ENCODE results near the gene TRIM71. TPM values are rescaled to one million over a fixed set of nuclear protein-coding genes. Genes with fewer than 3 reads are reported as not detected.
"Not testable (repeated sequence)": the region's sequence is repeated elsewhere in the genome, so short reads cannot be mapped to it uniquely, and the experiment has no call there.

Gene TRIM71
- total RNA-seq, 1 experiment from 2014 or later: 376 TPM

GRCh38 chr3:32939531-32940284, 121.9 kb downstream of the TRIM71 start:
- not testable (repeated sequence) for H3K56ac ChIP-seq (ENCODE audit: insufficient read length, low read depth, low read length); H3K23ac ChIP-seq (ENCODE audit: insufficient read length, low read depth, low read length); H2BK120ac ChIP-seq (ENCODE audit: low read depth, low read length, poor library complexity, severe bottlenecking); H3K4me1 ChIP-seq (ENCODE audit: insufficient read depth, low read length); H2AK5ac ChIP-seq (ENCODE audit: insufficient read length, low read length); H4K5ac ChIP-seq (ENCODE audit: insufficient read length, low read depth, low read length); H3K4me1 Mint-ChIP-seq; H3K18ac ChIP-seq (ENCODE audit: insufficient read length, low read depth, low read length); H4K20me1 ChIP-seq (ENCODE audit: control insufficient read depth, insufficient read depth, insufficient read length); H2BK12ac ChIP-seq (ENCODE audit: insufficient read length, low read depth, low read length); H3K4me3 Mint-ChIP-seq; H3K4me2 ChIP-seq (ENCODE audit: insufficient read depth, insufficient read length, low read length); H3K79me1 ChIP-seq (ENCODE audit: insufficient read depth, low read depth, low read length, poor library complexity, severe bottlenecking); H3K27me3 Mint-ChIP-seq (ENCODE audit: low read depth); H2AFZ ChIP-seq (ENCODE audit: low read length); H3K27me3 ChIP-seq (ENCODE audit: insufficient read depth, low read length); H3K23me2 ChIP-seq (ENCODE audit: insufficient read length, low read depth, low read length, poor library complexity, severe bottlenecking); H3K9ac ChIP-seq (ENCODE audit: extremely low read depth, insufficient read length, low read length); H3K9me3 ChIP-seq (ENCODE audit: control insufficient read depth, low read depth, low read length); H2BK20ac ChIP-seq (ENCODE audit: low read depth, low read length, poor library complexity, severe bottlenecking); H3T11ph ChIP-seq (ENCODE audit: low read length); H2BK15ac ChIP-seq (ENCODE audit: low read depth, low read length); H3K27ac ChIP-seq (ENCODE audit: insufficient read length, low read depth, low read length); H4K91ac ChIP-seq (ENCODE audit: insufficient read length, low read depth, low read length); H3K79me2 ChIP-seq (ENCODE audit: insufficient read depth, low read length); H3K14ac ChIP-seq (ENCODE audit: insufficient read depth, low read length); H2BK5ac ChIP-seq (ENCODE audit: insufficient read length, low read length); H3K4ac ChIP-seq (ENCODE audit: low read depth, low read length); H4K8ac ChIP-seq (replicated peaks; ENCODE audit: insufficient read length, low read depth, low read length)
- Mint-ChIP-seq H3K9me3 (peaks cover 9 to 15% of the 10 kb centered on the region in 2 experiments), H3K36me3 (ENCODE audit: insufficient read depth in 1 of 3, low read depth in 3 of 3) (peaks cover 3 to 16% (median 8%) of the 10 kb centered on the region in 3 experiments; a peak in 6 of 7 replicates), H3K27ac (peak overlapping the region in 1 of 3 experiments; percentile 18; a peak in 1 of 7 replicates)
- DNase-seq: peak; percentile 59
- WGBS (ENCODE audit: extremely low coverage, insufficient read length, low lambda C conversion rate): no CpG with 5 or more reads among the region's 40 CpGs
- peak; percentile 42 for TF ChIP-seq CTCF (conservative IDR thresholded peaks at IDR 0.05)
